Liver (tissue), 9 donors: ENCODE data around the gene CDH23. TPM values are rescaled to one million over a fixed set of nuclear protein-coding genes. Genes with fewer than 3 reads are reported as not detected.
A peak's percentile ranks its signal among the peaks of the same experiment; 100 is the strongest.

Experiments
- DNase-seq: peaks from one replicate; pipeline ENCODE4 v3.0.0-alpha.2; 2017; ENCODE audit warnings: low spot score
- H3K27ac ChIP-seq, 2 donors: one replicate each; pipeline ENCODE4 v1.7.0; 2013; ENCODE audit warnings: inconsistent platforms in 2 of 2, low read length in 2 of 2, control low read depth in 1 of 2, low read depth in 1 of 2, mild to moderate bottlenecking in 1 of 2
- H3K27me3 ChIP-seq, 4 donors: one replicate each; pipeline versions ENCODE4 v1.6.1 to v1.7.0; 2013; ENCODE audit warnings: low read length in 3 of 4, inconsistent platforms in 1 of 4, mild to moderate bottlenecking in 1 of 4, moderate library complexity in 1 of 4; ENCODE audit not compliant: control insufficient read depth in 4 of 4, insufficient read depth in 4 of 4
- H3K36me3 ChIP-seq, 4 donors: one replicate each; pipeline versions ENCODE4 v1.6.1 to v1.7.0; 2013; ENCODE audit warnings: low read length in 3 of 4, mild to moderate bottlenecking in 3 of 4, low read depth in 1 of 4, moderate library complexity in 1 of 4; ENCODE audit not compliant: control insufficient read depth in 4 of 4, insufficient read depth in 3 of 4
- H3K4me1 ChIP-seq, 4 donors: one replicate each; pipeline versions ENCODE4 v1.6.1 to v1.7.0; 2013; ENCODE audit warnings: low read length in 3 of 4, mild to moderate bottlenecking in 3 of 4, moderate library complexity in 1 of 4; ENCODE audit not compliant: control insufficient read depth in 4 of 4, insufficient read depth in 4 of 4
- H3K4me3 ChIP-seq, 3 donors: one replicate each; pipeline versions ENCODE4 v1.6.1 to v1.7.0; 2013; ENCODE audit warnings: low read length in 3 of 3, control low read depth in 1 of 3, low read depth in 1 of 3, mild to moderate bottlenecking in 1 of 3
- H3K9ac ChIP-seq, 2 donors: one replicate each; pipeline ENCODE4 v1.7.0; 2013; ENCODE audit warnings: low read length in 2 of 2, mild to moderate bottlenecking in 2 of 2, moderate library complexity in 2 of 2, control low read depth in 1 of 2, low read depth in 1 of 2
- H3K9me3 ChIP-seq, 4 donors: one replicate each; pipeline versions ENCODE4 v1.6.1 to v1.7.0; 2013; ENCODE audit warnings: low read length in 3 of 4; ENCODE audit not compliant: control insufficient read depth in 4 of 4
- CTCF ChIP-seq: fragments of 150-350 bp; IDR thresholded peaks from 2 replicates; pipeline ENCODE4 v1.5.1; 2017; ENCODE audit warnings: improper control_type of control experiment, low read depth, low read length; ENCODE audit not compliant: missing input control
- FOXA1 ChIP-seq: IDR thresholded peaks from 2 replicates; pipeline ENCODE4 v1.6.1; 2016; ENCODE audit warnings: antibody characterized with exemption
- FOXA2 ChIP-seq: IDR thresholded peaks from 2 replicates; pipeline ENCODE4 v1.6.1; 2016; ENCODE audit warnings: antibody characterized with exemption
- GABPA ChIP-seq, 2 donors: IDR thresholded peaks in 1 of 2; conservative IDR thresholded peaks in 1 of 2; 2 replicates each; pipeline ENCODE4 v1.6.1; 2016; ENCODE audit warnings: antibody characterized with exemption in 2 of 2, mild to moderate bottlenecking in 1 of 2, moderate library complexity in 1 of 2
- HNF4A ChIP-seq, 2 donors: conservative IDR thresholded peaks; 2 replicates each; pipeline ENCODE4 v1.6.1; 2016; ENCODE audit warnings: antibody characterized with exemption in 2 of 2, mild to moderate bottlenecking in 2 of 2
- HNF4G ChIP-seq: IDR thresholded peaks from 2 replicates; pipeline ENCODE4 v1.6.1; 2016; ENCODE audit warnings: antibody characterized with exemption
- JUND ChIP-seq, 2 donors: IDR thresholded peaks; 2 replicates each; pipeline ENCODE4 v1.6.1; 2016; ENCODE audit warnings: antibody characterized with exemption in 2 of 2
- NR2F2 ChIP-seq: IDR thresholded peaks from 2 replicates; pipeline ENCODE4 v1.6.1; 2016; ENCODE audit warnings: antibody characterized with exemption
- RAD21 ChIP-seq, 2 donors: IDR thresholded peaks; 2 replicates each; pipeline ENCODE4 v1.6.1; 2016; ENCODE audit warnings: antibody characterized with exemption in 2 of 2, mild to moderate bottlenecking in 2 of 2
- RXRA ChIP-seq, 2 donors: IDR thresholded peaks; 2 replicates each; pipeline ENCODE4 v1.6.1; 2017 to 2018; ENCODE audit warnings: antibody characterized with exemption in 2 of 2, mild to moderate bottlenecking in 1 of 2
- SP1 ChIP-seq: IDR thresholded peaks from 2 replicates; pipeline ENCODE4 v1.6.1; 2018; ENCODE audit warnings: antibody characterized with exemption, mild to moderate bottlenecking
- TAF1 ChIP-seq: conservative IDR thresholded peaks from 2 replicates; pipeline ENCODE4 v1.6.1; 2016; ENCODE audit warnings: antibody characterized with exemption, mild to moderate bottlenecking
- ZBTB33 ChIP-seq: IDR thresholded peaks from 2 replicates; pipeline ENCODE4 v1.6.1; 2016; ENCODE audit warnings: antibody characterized with exemption
- WGBS: extraction: QIAGEN DNeasy Blood & Tissue Kit; methylation state at CpG from one replicate; pipeline ENCODE4 v1.1.7; 2013; 5-methylcytosine and 5-hydroxymethylcytosine counted together
- polyA plus RNA-seq, 2 donors: library from polyadenylated mRNA; stranded (reverse) in 1 of 2; unstranded in 1 of 2; fragments of 200-250 nt in 1 of 2; fragments of >200 nt in 1 of 2; fragmentation: Nextera tagmentation in 1 of 2; extraction: Ambion mirVana in 1 of 2; gene quantifications; one replicate each; pipeline versions ENCODE4 v1.2.1 to v1.2.3, GENCODE V29; 2013 to 2015
- total RNA-seq, 2 donors: library from RNA; depleted of rRNA; stranded (reverse); fragments of >200 nt; gene quantifications; one replicate each; pipeline ENCODE4 v1.2.3, GENCODE V29; 2014
- TF ChIP-seq, protein P1 (sequence below): IDR thresholded peaks from 2 replicates; pipeline ENCODE4 v1.6.1; 2016; ENCODE audit warnings: antibody characterized with exemption, mild to moderate bottlenecking
- TF ChIP-seq, protein P2 (sequence below): IDR thresholded peaks from 2 replicates; pipeline ENCODE4 v1.6.1; 2016; ENCODE audit warnings: antibody characterized with exemption
- donor health status: healthy.
- donor health status: healthy.
- donor health status: healthy.
- donor health status: healthy.
- donor health status: healthy.

CDH23 gene
- total and polyA plus RNA-seq, 4 donors: 1.5 to 4.7 (median 3.4) TPM

GRCh38 chr10:71608819-71609768 is 212.4 kb downstream of the CDH23 start:
- Histone ChIP-seq H3K36me3 (no peaks in the 10 kb centered on the region), H3K4me1 (peaks cover 0 to 6% (median 5%) of the 10 kb centered on the region in 4 donors), H3K27ac (no peak overlapping the region), H3K4me3 (no peak overlapping the region), H3K9ac (no peak overlapping the region), H3K27me3 (peaks cover 0 to 2% (median 0%) of the 10 kb centered on the region in 4 donors), H3K9me3 (no peaks in the 10 kb centered on the region)
- DNase-seq: peak; percentile 81
- TF ChIP-seq, protein P1, sequence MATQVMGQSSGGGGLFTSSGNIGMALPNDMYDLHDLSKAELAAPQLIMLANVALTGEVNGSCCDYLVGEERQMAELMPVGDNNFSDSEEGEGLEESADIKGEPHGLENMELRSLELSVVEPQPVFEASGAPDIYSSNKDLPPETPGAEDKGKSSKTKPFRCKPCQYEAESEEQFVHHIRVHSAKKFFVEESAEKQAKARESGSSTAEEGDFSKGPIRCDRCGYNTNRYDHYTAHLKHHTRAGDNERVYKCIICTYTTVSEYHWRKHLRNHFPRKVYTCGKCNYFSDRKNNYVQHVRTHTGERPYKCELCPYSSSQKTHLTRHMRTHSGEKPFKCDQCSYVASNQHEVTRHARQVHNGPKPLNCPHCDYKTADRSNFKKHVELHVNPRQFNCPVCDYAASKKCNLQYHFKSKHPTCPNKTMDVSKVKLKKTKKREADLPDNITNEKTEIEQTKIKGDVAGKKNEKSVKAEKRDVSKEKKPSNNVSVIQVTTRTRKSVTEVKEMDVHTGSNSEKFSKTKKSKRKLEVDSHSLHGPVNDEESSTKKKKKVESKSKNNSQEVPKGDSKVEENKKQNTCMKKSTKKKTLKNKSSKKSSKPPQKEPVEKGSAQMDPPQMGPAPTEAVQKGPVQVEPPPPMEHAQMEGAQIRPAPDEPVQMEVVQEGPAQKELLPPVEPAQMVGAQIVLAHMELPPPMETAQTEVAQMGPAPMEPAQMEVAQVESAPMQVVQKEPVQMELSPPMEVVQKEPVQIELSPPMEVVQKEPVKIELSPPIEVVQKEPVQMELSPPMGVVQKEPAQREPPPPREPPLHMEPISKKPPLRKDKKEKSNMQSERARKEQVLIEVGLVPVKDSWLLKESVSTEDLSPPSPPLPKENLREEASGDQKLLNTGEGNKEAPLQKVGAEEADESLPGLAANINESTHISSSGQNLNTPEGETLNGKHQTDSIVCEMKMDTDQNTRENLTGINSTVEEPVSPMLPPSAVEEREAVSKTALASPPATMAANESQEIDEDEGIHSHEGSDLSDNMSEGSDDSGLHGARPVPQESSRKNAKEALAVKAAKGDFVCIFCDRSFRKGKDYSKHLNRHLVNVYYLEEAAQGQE: no peak
- TF ChIP-seq FOXA1 (no peak), HNF4A (conservative IDR thresholded peaks at IDR 0.05) (no peak), FOXA2 (no peak), TAF1 (no peak), CTCF (peak; percentile 83), GABPA (IDR thresholded peaks at IDR 0.05 in 1 of 2, conservative IDR thresholded peaks at IDR 0.05 in 1 of 2) (no peak), RAD21 (IDR thresholded peaks at IDR 0.05) (peak; percentile 84 to 89), NR2F2 (no peak)
- TF ChIP-seq, protein P2, sequence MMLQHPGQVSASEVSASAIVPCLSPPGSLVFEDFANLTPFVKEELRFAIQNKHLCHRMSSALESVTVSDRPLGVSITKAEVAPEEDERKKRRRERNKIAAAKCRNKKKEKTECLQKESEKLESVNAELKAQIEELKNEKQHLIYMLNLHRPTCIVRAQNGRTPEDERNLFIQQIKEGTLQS: no peak
- WGBS: 60% methylated on average over 20 of the region's 20 CpGs

GRCh38 chr10:71610651-71611050 is 213.9 kb downstream of the CDH23 start:
- TF ChIP-seq HNF4A (conservative IDR thresholded peaks at IDR 0.05): no peak
- TF ChIP-seq ZBTB33: no peak
- TF ChIP-seq RXRA (IDR thresholded peaks at IDR 0.05): no peak
- no peak for TF ChIP-seq TAF1
- TF ChIP-seq, protein P1: no peak
- TF ChIP-seq JUND (IDR thresholded peaks at IDR 0.05): no peak
- no peak for TF ChIP-seq CTCF
- no peak for TF ChIP-seq NR2F2
- TF ChIP-seq HNF4G: no peak
- TF ChIP-seq SP1: no peak
- TF ChIP-seq, protein P2: no peak
- no peak for TF ChIP-seq FOXA1
- no peak for TF ChIP-seq RAD21 (IDR thresholded peaks at IDR 0.05)
- H3K9me3 ChIP-seq: no peaks in the 10 kb centered on the region
- no peak overlapping the region for H3K9ac ChIP-seq
- no peak overlapping the region for H3K27ac ChIP-seq
- no peak for DNase-seq
- no peak overlapping the region for H3K4me3 ChIP-seq
- H3K27me3 ChIP-seq: no peaks in the 10 kb centered on the region
- no peaks in the 10 kb centered on the region for H3K36me3 ChIP-seq
- H3K4me1 ChIP-seq: peaks cover 0 to 6% (median 5%) of the 10 kb centered on the region in 4 donors
- WGBS: 85% methylated on average over 3 of the region's 3 CpGs
